HG02610 (cell line): ENCODE data around the gene NUP210.
"Not testable (repeated sequence)": the region's sequence is repeated elsewhere in the genome, so short reads cannot be mapped to it uniquely, and the experiment has no call there.

Experiments used
- ATAC-seq: cut with Tn5 transposase; IDR thresholded peaks from one replicate; pipeline ENCODE4 v1.9.1; 2021; ENCODE audit warnings: mild to moderate bottlenecking, moderate library complexity; ENCODE audit not compliant: unreplicated experiment

The NUP210 gene

GRCh38 chr3:13430411-13430875 lies 10.3 kb upstream of the NUP210 start:
- ATAC-seq: not testable (repeated sequence)

GRCh38 chr3:13429631-13430291 lies 9.6 kb upstream of the NUP210 start:
- no peak for ATAC-seq

DNA sequence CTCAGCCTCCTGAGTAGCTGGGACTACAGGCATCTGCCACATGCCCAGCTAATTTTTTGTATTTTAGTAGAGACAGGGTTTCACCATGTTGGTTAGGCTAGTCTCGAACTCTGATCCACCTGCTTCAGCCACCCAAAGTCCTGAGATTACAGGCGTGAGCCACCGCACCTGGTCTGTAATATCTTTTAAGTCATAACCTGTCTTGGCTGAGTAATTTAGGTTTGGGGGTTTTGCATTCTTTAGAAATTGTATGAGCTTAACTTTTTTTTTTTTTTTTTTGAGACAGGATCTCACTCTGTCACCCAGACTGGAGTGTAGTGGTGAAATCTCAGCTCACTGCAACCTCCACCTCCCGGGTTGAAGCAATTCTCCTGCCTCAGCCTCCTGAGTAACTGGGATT lies 8.6 kb upstream of the NUP210 start:
- not testable (repeated sequence) for ATAC-seq

- ATAC-seq: no peak
Observed at GRCh38 chr3:13427662-13428603, 7.8 kb upstream of the NUP210 start.

DNA sequence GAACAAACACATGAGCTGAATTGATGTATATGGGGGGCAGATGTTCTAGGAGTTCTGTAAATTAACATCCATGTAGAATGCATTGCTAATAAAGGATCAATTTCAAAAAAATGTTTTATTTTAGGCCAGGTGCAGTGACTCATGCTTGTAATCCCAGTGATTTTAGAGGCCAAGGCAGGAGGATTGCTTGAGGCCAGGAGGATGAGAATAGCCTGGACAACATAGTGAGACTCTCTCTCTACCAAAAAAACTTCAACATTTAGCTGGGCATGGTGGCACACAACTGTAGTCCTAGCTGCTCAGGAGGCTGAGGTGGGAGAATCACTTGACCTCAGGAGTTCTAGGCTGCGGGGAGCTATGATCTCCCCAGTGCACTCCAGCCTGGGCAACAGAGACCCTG lies 6.5 kb upstream of the NUP210 start:
- ATAC-seq: no peak

GRCh38 chr3:13425689-13426088 lies 5.6 kb upstream of the NUP210 start:
- ATAC-seq: no peak

GRCh38 chr3:13424865-13425617 lies 4.9 kb upstream of the NUP210 start:
- ATAC-seq: no peak

DNA sequence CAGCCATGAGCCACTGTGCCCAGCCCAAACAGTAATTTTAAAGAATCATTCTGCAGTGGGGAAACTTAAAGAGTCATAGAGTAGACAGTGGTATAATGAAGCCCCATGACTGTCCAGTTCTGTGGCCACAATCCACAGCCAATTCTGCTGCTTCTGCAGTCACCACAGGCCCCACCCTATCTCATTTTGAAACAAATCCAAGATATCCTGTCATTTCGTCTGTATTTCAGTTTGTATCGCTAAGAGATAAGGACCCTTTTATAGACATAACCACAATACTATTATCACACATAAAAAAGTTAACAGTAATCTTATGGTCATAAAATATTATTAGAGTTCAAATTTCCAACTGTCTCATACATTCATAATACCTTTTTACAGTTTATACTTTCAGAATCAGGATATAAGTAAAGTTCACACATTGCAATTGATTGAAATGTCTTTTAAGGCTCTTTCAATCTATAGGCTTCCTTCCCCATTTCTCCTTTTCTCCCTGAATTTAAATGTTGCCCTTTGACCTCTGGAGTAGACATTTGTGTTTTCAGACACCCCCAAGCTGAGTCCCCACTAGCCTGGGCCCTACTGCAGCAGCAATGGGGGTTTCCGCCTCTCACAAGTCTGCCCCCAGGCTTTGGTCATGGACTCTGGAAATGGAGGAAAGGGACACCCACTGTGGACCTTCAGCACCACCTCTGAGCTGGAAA lies 4.2 kb upstream of the NUP210 start:
- no peak for ATAC-seq

DNA sequence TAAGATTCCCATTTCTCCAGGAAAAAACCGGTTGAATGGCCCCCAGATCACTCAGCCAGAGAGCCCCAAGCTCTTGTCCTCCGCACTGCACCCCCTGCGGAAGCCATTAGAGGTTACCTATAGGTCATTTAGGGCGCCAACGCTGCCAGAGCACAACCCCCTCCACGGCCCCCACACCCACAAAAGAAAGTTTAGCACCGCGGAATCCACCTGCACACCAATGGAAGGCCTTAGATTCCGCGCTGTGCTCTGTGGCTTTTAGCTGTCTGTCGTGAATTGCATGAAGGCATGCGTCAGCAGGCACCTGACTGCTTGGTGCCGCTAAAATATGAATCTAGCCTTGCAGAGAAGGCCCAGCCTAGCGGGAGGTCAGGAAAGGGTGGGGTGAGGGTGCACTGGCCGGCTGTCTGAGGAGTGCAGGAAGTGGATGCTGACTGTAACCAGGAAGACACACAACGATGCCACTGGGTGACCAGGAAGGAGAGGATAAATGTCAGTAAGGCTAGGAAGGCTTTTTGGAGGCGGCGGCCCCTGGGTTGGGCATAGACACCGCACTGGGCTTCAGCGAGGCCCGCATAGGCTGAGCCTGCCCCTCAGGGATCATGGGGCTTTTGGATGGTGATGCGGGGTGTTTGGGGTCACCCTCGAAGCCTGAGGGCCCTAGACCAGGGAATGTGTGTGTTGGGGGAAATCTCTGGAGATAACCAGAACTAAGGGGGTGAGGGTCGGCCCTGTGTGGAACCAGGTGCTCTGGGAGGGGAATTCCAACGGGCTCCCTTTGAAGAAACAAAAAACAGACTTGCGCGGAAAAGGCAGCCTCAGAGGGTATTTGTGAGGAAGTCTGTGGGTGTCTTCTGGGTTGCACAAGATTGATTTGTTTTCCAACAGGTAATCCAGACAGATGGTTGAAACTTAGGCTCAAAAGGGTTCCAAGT lies 976 bp upstream of the NUP210 start:
- ATAC-seq: no peak

DNA sequence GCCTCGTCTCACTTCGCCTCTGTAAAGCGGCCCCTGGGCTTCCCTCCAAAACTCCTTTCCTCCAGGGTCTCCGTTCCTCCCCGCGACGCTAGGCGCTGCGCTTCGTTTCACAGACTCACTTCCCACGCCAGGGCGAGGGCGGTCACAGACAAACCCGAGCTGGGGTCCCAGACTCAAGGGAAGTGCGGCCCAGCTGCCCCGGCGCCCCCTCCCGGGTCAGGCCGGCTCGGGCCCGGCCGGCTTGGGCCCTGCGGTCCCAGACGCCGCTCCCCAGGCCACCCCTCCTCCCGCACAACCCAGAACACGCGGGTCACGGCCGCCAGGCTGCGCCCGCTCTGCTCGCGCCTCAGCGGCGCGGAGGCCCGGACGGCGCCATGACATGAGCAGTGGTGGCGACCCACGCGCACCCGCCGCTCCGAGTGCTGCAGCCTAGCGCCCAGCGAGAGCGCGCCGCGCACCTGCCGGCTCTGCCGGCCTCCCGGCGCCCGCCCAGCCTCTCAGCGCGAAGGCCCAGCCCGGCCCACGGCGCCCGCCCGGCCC lies 547 bp downstream of the NUP210 start:
- ATAC-seq: peak; percentile 59

- ATAC-seq: no peak
Observed at GRCh38 chr3:13417166-13417947, 2.8 kb downstream of the NUP210 start.

GRCh38 chr3:13415997-13416793 lies 3.9 kb downstream of the NUP210 start:
- no peak for ATAC-seq

- no peak for ATAC-seq
Observed at GRCh38 chr3:13415236-13415986, 4.7 kb downstream of the NUP210 start.

DNA sequence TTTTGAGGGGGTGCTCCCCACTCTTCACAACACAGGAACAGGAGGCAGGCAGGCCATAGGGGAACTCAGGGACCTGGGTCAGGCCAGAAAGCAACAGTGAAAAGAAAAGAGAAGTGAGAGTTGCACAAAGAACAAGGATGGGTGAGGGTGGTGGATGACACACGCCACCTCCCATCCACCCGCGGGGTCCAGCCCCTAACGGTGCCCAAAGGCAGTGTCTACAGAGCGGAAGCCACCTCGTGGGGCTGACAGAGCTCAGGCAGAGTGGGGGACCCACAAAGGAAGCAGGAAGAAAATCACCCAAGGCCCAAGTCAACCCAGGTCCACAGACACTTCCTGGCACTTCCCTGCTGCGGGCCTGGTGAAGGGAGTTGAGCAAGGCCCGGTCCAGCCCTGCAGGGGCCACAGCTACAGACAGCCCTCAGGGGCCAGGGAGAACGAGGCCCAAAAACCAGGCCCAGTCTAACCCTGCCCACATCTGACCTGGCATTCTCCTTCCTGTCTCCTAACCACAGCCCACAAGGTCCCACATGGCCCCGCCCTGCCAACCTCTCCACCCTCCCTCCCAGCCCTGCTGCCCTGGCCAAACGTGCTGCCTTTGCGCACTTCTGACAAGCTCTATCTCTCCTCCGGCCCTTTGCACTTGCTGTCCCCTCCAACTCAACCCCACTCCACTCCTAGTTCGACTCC lies 5.9 kb downstream of the NUP210 start:
- ATAC-seq: peak; percentile 95

GRCh38 chr3:13411186-13411860 lies 8.8 kb downstream of the NUP210 start:
- ATAC-seq: no peak

DNA sequence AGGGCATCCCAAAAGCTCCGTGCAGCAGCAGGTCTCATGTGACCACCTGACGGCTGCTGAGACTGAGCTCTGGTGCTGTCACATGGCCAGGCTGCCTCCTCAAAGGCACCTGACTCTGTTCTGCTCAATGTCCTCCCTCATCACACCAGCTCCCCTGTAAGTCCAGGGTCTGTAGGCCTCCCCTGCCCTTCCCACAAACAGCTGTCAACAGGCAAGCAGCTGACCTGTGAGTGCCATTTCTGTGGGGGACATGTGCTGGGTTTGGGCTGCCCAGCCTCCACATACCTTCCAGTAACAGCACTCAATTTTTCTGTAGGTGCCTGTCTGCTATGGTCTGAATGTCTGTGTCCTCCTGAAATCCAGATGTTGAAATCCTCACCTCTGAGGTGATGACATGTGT lies 11.2 kb downstream of the NUP210 start:
- no peak for ATAC-seq
